ENCODE data around the gene MALT1. TPM values are rescaled to one million over a fixed set of nuclear protein-coding genes. Genes with fewer than 3 reads are reported as not detected.
A peak's percentile ranks its signal among the peaks of the same experiment; 100 is the strongest.

Gene MALT1
- total RNA-seq, 4 donors from 2014 or later = 40.1 to 48.9 (median 44.4) TPM

- no peak overlapping the region for H3K4me3 ChIP-seq (ENCODE audit: low read depth, poor library complexity, severe bottlenecking)
- no peak for DNase-seq (ENCODE audit: low spot score in 2 of 2)
- intact Hi-C loops (cut with DNase I; ENCODE audit: low total_unique reads) = no loop called here
- WGBS, 2 donors = 61 to 77% methylated on average over 3 of the region's 3 CpGs
- no peak for TF ChIP-seq CTCF (IDR thresholded peaks at IDR 0.05)
- TF ChIP-seq POLR2A (IDR thresholded peaks at IDR 0.05) = no peak
Measured at GRCh38 chr18:58758046-58758445, 86.8 kb downstream of the MALT1 start.

GRCh38 chr18:58758606-58759005, 87.3 kb downstream of the MALT1 start:
- 80 to 83% methylated on average over 9 of the region's 9 CpGs for WGBS, 2 donors
- no peak for DNase-seq (ENCODE audit: low spot score in 2 of 2)
- H3K4me3 ChIP-seq (ENCODE audit: low read depth, poor library complexity, severe bottlenecking) = no peak overlapping the region
- intact Hi-C loops (cut with DNase I; ENCODE audit: low total_unique reads) = no loop called here
- TF ChIP-seq CTCF (IDR thresholded peaks at IDR 0.05) (no peak), POLR2A (IDR thresholded peaks at IDR 0.05) (no peak)

GRCh38 chr18:58761241-58761969, 90.1 kb downstream of the MALT1 start:
- no peak overlapping the region for H3K4me3 ChIP-seq (ENCODE audit: low read depth, poor library complexity, severe bottlenecking)
- DNase-seq (ENCODE audit: low spot score in 2 of 2) = peak in 1 of 2 donors; percentile 26
- no peak for TF ChIP-seq POLR2A (IDR thresholded peaks at IDR 0.05)
- TF ChIP-seq CTCF (IDR thresholded peaks at IDR 0.05) = no peak
- intact Hi-C loops (cut with DNase I; ENCODE audit: low total_unique reads) = no loop called here
- WGBS, 2 donors = 69 to 74% methylated on average over 14 of the region's 14 CpGs

- no peak overlapping the region for H3K4me3 ChIP-seq (ENCODE audit: low read depth, poor library complexity, severe bottlenecking)
- WGBS, 2 donors = 85 to 89% methylated on average over 13 to 15 of the region's 15 CpGs
- peak in 1 of 2 donors; percentile 73 for DNase-seq (ENCODE audit: low spot score in 2 of 2)
- TF ChIP-seq CTCF (IDR thresholded peaks at IDR 0.05) = no peak
- no peak for TF ChIP-seq POLR2A (IDR thresholded peaks at IDR 0.05)
- intact Hi-C loops (cut with DNase I; ENCODE audit: low total_unique reads) = no loop called here
Measured at GRCh38 chr18:58761970-58762780, 90.9 kb downstream of the MALT1 start.

- no peak overlapping the region for H3K4me3 ChIP-seq (ENCODE audit: low read depth, poor library complexity, severe bottlenecking)
- 85 to 91% methylated on average over 10 of the region's 10 CpGs for WGBS, 2 donors
- no peak for TF ChIP-seq POLR2A (IDR thresholded peaks at IDR 0.05)
- no peak for TF ChIP-seq CTCF (IDR thresholded peaks at IDR 0.05)
- DNase-seq (ENCODE audit: low spot score in 2 of 2) = peak; percentile 4 to 67
- intact Hi-C loops (cut with DNase I; ENCODE audit: low total_unique reads) = no loop called here
Measured at GRCh38 chr18:58762781-58763171, 91.5 kb downstream of the MALT1 start.

All from lower leg skin (tissue), 4 donors.